GM21576 (cell line): ENCODE measurements around the gene CYP39A1.

Experiments
- ATAC-seq: cut with Tn5 transposase; IDR thresholded peaks from one replicate; pipeline ENCODE4 v1.9.1; 2021; ENCODE audit warnings: mild to moderate bottlenecking, moderate library complexity; ENCODE audit not compliant: unreplicated experiment

Gene CYP39A1

GRCh38 chr6:46517202-46517601 lies 135.4 kb downstream of the CYP39A1 start:
- ATAC-seq = no peak

GRCh38 chr6:46513533-46513932 lies 139.1 kb downstream of the CYP39A1 start:
- no peak for ATAC-seq

- ATAC-seq = no peak
These were observed 141.3 kb downstream of the CYP39A1 start for GRCh38 chr6:46511320-46511719.

- ATAC-seq = no peak
These were observed 142.0 kb downstream of the CYP39A1 start for GRCh38 chr6:46510651-46511050.

- no peak for ATAC-seq
These were observed 142.6 kb downstream of the CYP39A1 start for GRCh38 chr6:46509981-46510510.

- no peak for ATAC-seq
These were observed 143.6 kb downstream of the CYP39A1 start for GRCh38 chr6:46509063-46509462.

- ATAC-seq = no peak
These were observed 145.2 kb downstream of the CYP39A1 start for GRCh38 chr6:46507426-46507825.

GRCh38 chr6:46505693-46506512 lies 146.7 kb downstream of the CYP39A1 start:
- no peak for ATAC-seq

GRCh38 chr6:46504242-46504641 lies 148.4 kb downstream of the CYP39A1 start:
- no peak for ATAC-seq

- no peak for ATAC-seq
These were observed 150.0 kb downstream of the CYP39A1 start for GRCh38 chr6:46502486-46503119.

GRCh38 chr6:46501136-46502089 lies 151.2 kb downstream of the CYP39A1 start:
- ATAC-seq = no peak

- ATAC-seq = no peak
These were observed 152.2 kb downstream of the CYP39A1 start for GRCh38 chr6:46500382-46500781.
